Measurements from ENCODE around the gene MSTN. TPM values are rescaled to one million over a fixed set of nuclear protein-coding genes. Genes with fewer than 3 reads are reported as not detected.
A peak's percentile ranks its signal among the peaks of the same experiment; 100 is the strongest.
"Not testable (repeated sequence)": the region's sequence is repeated elsewhere in the genome, so short reads cannot be mapped to it uniquely, and the experiment has no call there.

The MSTN gene
- total RNA-seq, 1 donor from 2014 or later, result 0.85 TPM

- intact Hi-C loops (cut with DNase I), result no loop called here
- no peak for DNase-seq (ENCODE audit: low spot score)
- no peak for ATAC-seq
Observed at GRCh38 chr2:190069936-190070696, 7.6 kb upstream of the MSTN start.

GRCh38 chr2:190068764-190069163 lies 6.2 kb upstream of the MSTN start:
- intact Hi-C loops (cut with DNase I), result no loop called here
- DNase-seq (ENCODE audit: low spot score), result no peak
- no peak for ATAC-seq

- ATAC-seq (no peak), DNase-seq (ENCODE audit: low spot score) (no peak)
- intact Hi-C loops (cut with DNase I), result no loop called here
Observed at GRCh38 chr2:190065839-190066238, 3.3 kb upstream of the MSTN start.

- DNase-seq (ENCODE audit: low spot score) (no peak), ATAC-seq (peak; percentile 50)
- intact Hi-C loops (cut with DNase I), result no loop called here
Observed at GRCh38 chr2:190063624-190064023, 1.1 kb upstream of the MSTN start.

- no peak for DNase-seq (ENCODE audit: low spot score)
- intact Hi-C loops (cut with DNase I), result no loop called here
- ATAC-seq, result no peak
Observed at GRCh38 chr2:190062053-190062452, 476 bp downstream of the MSTN start.

GRCh38 chr2:190060626-190061025 lies 1.9 kb downstream of the MSTN start:
- intact Hi-C loops (cut with DNase I), result no loop called here
- no peak for ATAC-seq
- DNase-seq (ENCODE audit: low spot score), result no peak

GRCh38 chr2:190060019-190060418 lies 2.5 kb downstream of the MSTN start:
- DNase-seq (ENCODE audit: low spot score) (no peak), ATAC-seq (no peak)
- intact Hi-C loops (cut with DNase I), result no loop called here

- intact Hi-C loops (cut with DNase I), result no loop called here
- ATAC-seq, result no peak
- DNase-seq (ENCODE audit: low spot score), result no peak
Observed at GRCh38 chr2:190053426-190053825, 9.1 kb downstream of the MSTN start.

- ATAC-seq (no peak), DNase-seq (ENCODE audit: low spot score) (no peak)
- intact Hi-C loops (cut with DNase I), result no loop called here
Observed at GRCh38 chr2:190052307-190052706, 10.2 kb downstream of the MSTN start.

- DNase-seq (ENCODE audit: low spot score), result no peak
- no peak for ATAC-seq
- intact Hi-C loops (cut with DNase I), result no loop called here
Observed at GRCh38 chr2:190051223-190051622, 11.3 kb downstream of the MSTN start.

- DNase-seq (ENCODE audit: low spot score) (no peak), ATAC-seq (no peak)
- intact Hi-C loops (cut with DNase I), result no loop called here
Observed at GRCh38 chr2:190050001-190050400, 12.5 kb downstream of the MSTN start.

- ATAC-seq (no peak), DNase-seq (ENCODE audit: low spot score) (no peak)
- intact Hi-C loops (cut with DNase I), result no loop called here
Observed at GRCh38 chr2:190044866-190045265, 17.7 kb downstream of the MSTN start.

GRCh38 chr2:190043441-190043840 lies 19.1 kb downstream of the MSTN start:
- DNase-seq (ENCODE audit: low spot score) (no peak), ATAC-seq (no peak)
- intact Hi-C loops (cut with DNase I), result no loop called here

- DNase-seq (ENCODE audit: low spot score), result no peak
- ATAC-seq, result no peak
- intact Hi-C loops (cut with DNase I), result no loop called here
Observed at GRCh38 chr2:190036071-190036470, 26.5 kb downstream of the MSTN start.

- DNase-seq (ENCODE audit: low spot score); intact Hi-C loops (cut with DNase I); ATAC-seq: not testable (repeated sequence)
Observed at GRCh38 chr2:190034417-190034816, 28.1 kb downstream of the MSTN start.

GRCh38 chr2:190031969-190032618 lies 30.4 kb downstream of the MSTN start:
- intact Hi-C loops (cut with DNase I), result no loop called here
- ATAC-seq (no peak), DNase-seq (ENCODE audit: low spot score) (no peak)

- intact Hi-C loops (cut with DNase I), result no loop called here
- ATAC-seq (no peak), DNase-seq (ENCODE audit: low spot score) (no peak)
Observed at GRCh38 chr2:190023860-190024259, 38.7 kb downstream of the MSTN start.

GRCh38 chr2:190020720-190021119 lies 41.8 kb downstream of the MSTN start:
- DNase-seq (ENCODE audit: low spot score), result no peak
- intact Hi-C loops (cut with DNase I), result no loop called here
- no peak for ATAC-seq

- DNase-seq (ENCODE audit: low spot score) (no peak), ATAC-seq (no peak)
- intact Hi-C loops (cut with DNase I), result no loop called here
Observed at GRCh38 chr2:190017837-190018236, 44.7 kb downstream of the MSTN start.

- intact Hi-C loops (cut with DNase I); ATAC-seq; DNase-seq (ENCODE audit: low spot score): not testable (repeated sequence)
Observed at GRCh38 chr2:190015969-190016368, 46.6 kb downstream of the MSTN start.

Measured in sciatic nerve (tissue), 2 donors.